ENCODE data around the gene ANKDD1A.

- TF ChIP-seq CTCF (IDR thresholded peaks at IDR 0.05) (no peak), POLR2AphosphoS5 (IDR thresholded peaks at IDR 0.05; ENCODE audit: insufficient read depth in 1 of 2, low read depth in 1 of 2) (no peak), POLR2A (IDR thresholded peaks at IDR 0.05) (no peak)
Observed at GRCh38 chr15:64990168-64990470, 78.4 kb downstream of the ANKDD1A start.

Measured in vagina (tissue), 2 donors.